K562 (cell line): ENCODE results near the gene ULBP2. TPM values are rescaled to one million over a fixed set of nuclear protein-coding genes. Genes with fewer than 3 reads are reported as not detected.
A peak's percentile ranks its signal among the peaks of the same experiment; 100 is the strongest.

Source experiments
- ARHGAP35 ChIP-seq: fragments of 450-650 bp; IDR thresholded peaks from 2 replicates; pipeline ENCODE4 v1.6.1; 2018; ENCODE audit not compliant: partially characterized antibody
- BRD9 ChIP-seq: fragments of 450-650 bp; IDR thresholded peaks from 2 replicates; pipeline ENCODE4 v1.6.1; 2018; ENCODE audit warnings: low read depth; ENCODE audit not compliant: partially characterized antibody
- CBX3 ChIP-seq, 2 experiments: IDR thresholded peaks; 1 replicate in 1 of 2; 2 replicates in 1 of 2; pipeline ENCODE4 v1.6.1; 2012; ENCODE audit warnings: inconsistent platforms in 2 of 2, low read length in 2 of 2, borderline replicate concordance in 1 of 2, control low read depth in 1 of 2
- FIP1L1 ChIP-seq: fragments of 200-400 bp; formaldehyde crosslinking; IDR thresholded peaks from 2 replicates; pipeline ENCODE4 v1.6.1; 2018; ENCODE audit warnings: mild to moderate bottlenecking, low read depth, low read length; ENCODE audit not compliant: poor library complexity, severe bottlenecking
- FOXJ2 ChIP-seq: fragments of 200-800 bp; sonication (Bioruptor generic); IDR thresholded peaks from 2 replicates; pipeline ENCODE4 v1.6.1; 2016; ENCODE audit warnings: missing genetic modification characterization, missing compliant biosample characterization
- HDAC3 ChIP-seq: fragments of 450-650 bp; IDR thresholded peaks from 2 replicates; pipeline ENCODE4 v1.6.1; 2018; ENCODE audit warnings: borderline replicate concordance, mild to moderate bottlenecking, moderate library complexity; ENCODE audit not compliant: partially characterized antibody
- KDM5B ChIP-seq: fragments of 200-600 bp; sonication (generic); IDR thresholded peaks from 2 replicates; pipeline ENCODE4 v1.6.1; 2012; ENCODE audit warnings: low read depth, mild to moderate bottlenecking, moderate library complexity, low read length, control low read depth, inconsistent platforms; ENCODE audit not compliant: insufficient replicate concordance
- KLF1 ChIP-seq: fragments of 450-650 bp; IDR thresholded peaks from 2 replicates; pipeline ENCODE4 v1.6.1; 2016; ENCODE audit warnings: missing genetic modification characterization, missing compliant biosample characterization
- MCM5 ChIP-seq: fragments of 450-650 bp; IDR thresholded peaks from 2 replicates; pipeline ENCODE4 v1.6.1; 2016; ENCODE audit warnings: low read depth
- NBN ChIP-seq: fragments of 450-650 bp; IDR thresholded peaks from 2 replicates; pipeline ENCODE4 v1.6.1; 2016; ENCODE audit warnings: low read depth, mild to moderate bottlenecking
- NCOA1 ChIP-seq: fragments of 450-650 bp; IDR thresholded peaks from 2 replicates; pipeline ENCODE4 v1.6.1; 2016; ENCODE audit warnings: low read depth
- PATZ1 ChIP-seq: fragments of 250-450 bp; sonication (Bioruptor Pico); IDR thresholded peaks from 2 replicates; pipeline ENCODE4 v1.5.0; 2020; ENCODE audit warnings: mild to moderate bottlenecking, borderline replicate concordance
- PHB2 ChIP-seq: fragments of 450-650 bp; IDR thresholded peaks from 2 replicates; pipeline ENCODE4 v1.6.1; 2017; ENCODE audit warnings: low read depth
- POLR2G ChIP-seq: fragments of 200-400 bp; formaldehyde crosslinking; IDR thresholded peaks from 2 replicates; pipeline ENCODE4 v1.6.1; 2017; ENCODE audit warnings: low read depth, mild to moderate bottlenecking, antibody characterized with exemption, low read length, moderate library complexity
- ZBTB1 ChIP-seq: sonication (generic); formaldehyde crosslinking; IDR thresholded peaks from 2 replicates; pipeline ENCODE4 v1.8.1; 2023; ENCODE audit warnings: missing genetic modification reagents, low read depth, mild to moderate bottlenecking, borderline replicate concordance
- ZBTB12 ChIP-seq: fragments of 250-450 bp; sonication (Bioruptor Pico); IDR thresholded peaks from 2 replicates; pipeline ENCODE4 v1.4.0; 2020
- ZHX1 ChIP-seq: fragments of 150-350 bp; conservative IDR thresholded peaks from 2 replicates; pipeline ENCODE4 v1.6.1; 2014; ENCODE audit warnings: low read length
- ZNF354B ChIP-seq: fragments of 250-450 bp; sonication (Bioruptor Pico); IDR thresholded peaks from 2 replicates; pipeline ENCODE4 v1.4.0; 2020
- ZNF583 ChIP-seq: fragments of 250-450 bp; sonication (Bioruptor Pico); IDR thresholded peaks from 2 replicates; pipeline ENCODE4 v1.4.0; 2020
- polyA plus RNA-seq, 8 experiments: library from polyadenylated mRNA; depleted of rRNA in 4 of 8; stranded (reverse) in 5 of 8; unstranded in 3 of 8; fragments of >200 nt; fragmentation: Nextera tagmentation in 2 of 8; fragmentation: Illumina TruSeq in 1 of 8; extraction: Ambion mirVana in 2 of 8; extraction: Trizol in 1 of 8; gene quantifications; 2 replicates each; pipeline versions ENCODE4 v1.2.1 to v1.2.3, GENCODE V29; 2011 to 2014; ENCODE audit warnings: inconsistent platforms in 1 of 8, missing spikeins in 1 of 8
- total RNA-seq, 7 experiments: library from RNA; depleted of rRNA in 6 of 7; stranded (reverse); fragments of >200 nt in 6 of 7; fragmentation: Illumina TruSeq in 2 of 7; extraction: Trizol in 2 of 7; gene quantifications; 2 replicates each; pipeline versions ENCODE4 v1.2.1 to v1.2.3, GENCODE V29; 2011 to 2021; ENCODE audit warnings: low replicate concordance in 1 of 7
- TF ChIP-seq, protein P1 (sequence below): IDR thresholded peaks from 2 replicates; pipeline ENCODE4 v1.6.1; 2011; ENCODE audit not compliant: insufficient read length; ENCODE audit errors: extremely low read depth

The ULBP2 gene
- total and polyA plus RNA-seq, 9 of the 15 experiments (the other 6 are each of a cell fraction or from before 2014, with no cell fraction given): 0.50 to 5.3 (median 1.2) TPM

- TF ChIP-seq ZNF354B (CRISPR knock-in tag): no peak
- TF ChIP-seq KDM5B: no peak
- TF ChIP-seq POLR2G: no peak
- TF ChIP-seq PATZ1 (CRISPR knock-in tag): no peak
- no peak for TF ChIP-seq KLF1 (tag)
- TF ChIP-seq PHB2: no peak
- TF ChIP-seq FOXJ2 (tag): no peak
- peak; percentile 54 for TF ChIP-seq HDAC3
- no peak for TF ChIP-seq CBX3 (IDR thresholded peaks at IDR 0.05; ENCODE audit: borderline replicate concordance in 1 of 2, low read length in 2 of 2)
- TF ChIP-seq NCOA1: peak; percentile 97
- TF ChIP-seq, protein P1, sequence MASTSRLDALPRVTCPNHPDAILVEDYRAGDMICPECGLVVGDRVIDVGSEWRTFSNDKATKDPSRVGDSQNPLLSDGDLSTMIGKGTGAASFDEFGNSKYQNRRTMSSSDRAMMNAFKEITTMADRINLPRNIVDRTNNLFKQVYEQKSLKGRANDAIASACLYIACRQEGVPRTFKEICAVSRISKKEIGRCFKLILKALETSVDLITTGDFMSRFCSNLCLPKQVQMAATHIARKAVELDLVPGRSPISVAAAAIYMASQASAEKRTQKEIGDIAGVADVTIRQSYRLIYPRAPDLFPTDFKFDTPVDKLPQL: no peak
- peak; percentile 69; the same call in 1 of the 2 replicates for TF ChIP-seq NBN
- TF ChIP-seq MCM5: no peak
- TF ChIP-seq BRD9: no peak
- peak; percentile 88 for TF ChIP-seq ZBTB12 (CRISPR knock-in tag)
- TF ChIP-seq FIP1L1: no peak
- TF ChIP-seq ZNF583 (CRISPR knock-in tag): no peak
- no peak for TF ChIP-seq ARHGAP35
- no peak for TF ChIP-seq ZHX1
- no peak for TF ChIP-seq ZBTB1 (CRISPR knock-in tag)
These were observed 7.3 kb upstream of the ULBP2 start (continued) for GRCh38 chr6:149934249-149935156.
